ENCODE results near the gene EXOC7. TPM values are rescaled to one million over a fixed set of nuclear protein-coding genes. Genes with fewer than 3 reads are reported as not detected.
A peak's percentile ranks its signal among the peaks of the same experiment; 100 is the strongest.

EXOC7 gene
- total and polyA plus RNA-seq, 2 of the 8 experiments (the other 6 are each of a cell fraction or from before 2014, with no cell fraction given): 77.1 to 92.6 TPM

DNA sequence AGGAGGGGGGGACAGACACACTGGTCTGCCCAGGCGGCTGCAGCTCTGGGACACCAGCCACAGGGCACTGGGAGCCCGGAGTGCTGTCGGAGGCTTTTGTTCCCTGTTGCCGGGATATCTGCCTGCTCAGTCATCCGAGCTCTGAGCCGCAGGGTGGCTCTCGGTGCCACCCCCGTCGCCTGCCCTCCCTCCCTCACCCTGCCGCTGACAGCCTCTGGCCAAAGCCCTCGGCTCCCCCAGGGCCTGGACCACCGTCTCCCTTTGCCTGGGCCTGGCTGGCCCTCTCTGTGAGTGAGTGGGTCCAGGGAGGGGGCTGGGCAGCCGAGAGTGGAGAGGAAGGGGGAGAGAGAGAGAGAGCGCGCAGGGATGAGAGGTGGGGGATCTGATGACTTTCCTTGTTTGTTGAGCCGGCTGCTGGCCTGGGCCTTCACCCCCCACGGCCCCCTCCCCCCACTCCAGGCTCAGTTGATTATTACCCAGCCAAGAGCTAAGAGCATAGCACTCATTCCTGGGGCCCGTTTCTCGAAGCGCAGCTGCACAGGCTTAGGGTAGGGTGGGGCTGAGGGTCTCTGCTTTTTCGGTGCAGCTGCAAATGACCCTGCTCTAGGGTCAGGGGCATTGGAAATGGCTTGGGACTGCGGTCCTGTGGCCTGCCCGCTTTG, 34.8 kb upstream of the EXOC7 start:
- peak overlapping the region; percentile 70; the same call in 1 of the 2 replicates for H2AK5ac ChIP-seq (ENCODE audit: low read depth, low read length)
- no peak overlapping the region; the same call in 1 of the 2 replicates for H2BK20ac ChIP-seq (ENCODE audit: low read length)
- no peak overlapping the region for H3K56ac ChIP-seq (replicated peaks; ENCODE audit: insufficient read length, low read depth, low read length)
- peaks cover 31 to 74% (median 67%) of the 10 kb centered on the region in 4 experiments for H3K27me3 ChIP-seq (replicated peaks in 1 of 4; ENCODE audit: control insufficient read depth in 3 of 4, extremely low read depth in 1 of 4, insufficient read depth in 3 of 4, low read length in 3 of 4)
- H3K14ac ChIP-seq (ENCODE audit: insufficient read length): no peak overlapping the region
- H3K79me2 ChIP-seq (ENCODE audit: control insufficient read depth in 1 of 2, insufficient read depth in 2 of 2, low read length in 2 of 2): no peaks in the 10 kb centered on the region
- peak overlapping the region; percentile 34 for H2BK120ac ChIP-seq (replicated peaks; ENCODE audit: low read depth, low read length)
- H3K9me3 ChIP-seq (ENCODE audit: insufficient read depth in 2 of 2, low read depth in 1 of 2, low read length in 1 of 2): no peaks in the 10 kb centered on the region
- DNase-seq (ENCODE audit: low read depth in 1 of 2, low spot score in 2 of 2): peak in 1 of 2 experiments; percentile 72
- no peaks in the 10 kb centered on the region for H3K79me1 ChIP-seq (ENCODE audit: low read depth, low read length)
- H3K4ac ChIP-seq (replicated peaks; ENCODE audit: insufficient read length, low read depth, low read length): peak overlapping the region; percentile 91
- peaks cover 21% of the 10 kb centered on the region for H3K23me2 ChIP-seq (ENCODE audit: low read depth, low read length)
- H3K9ac ChIP-seq (replicated peaks in 1 of 4; ENCODE audit: extremely low read depth in 1 of 4, low read depth in 3 of 4, low read length in 3 of 4): no peak overlapping the region; a peak in 1 of 7 replicates
- peak overlapping the region; percentile 99 for H2BK15ac ChIP-seq (ENCODE audit: low read length)
- H3K27ac ChIP-seq (ENCODE audit: low read depth, low read length): no peak overlapping the region
- peaks cover 12 to 77% (median 62%) of the 10 kb centered on the region in 4 experiments for H3K4me1 ChIP-seq (replicated peaks in 1 of 4; ENCODE audit: control insufficient read depth in 3 of 4, insufficient read depth in 4 of 4, low read length in 3 of 4)
- no peaks in the 10 kb centered on the region for H3K36me3 ChIP-seq (ENCODE audit: control insufficient read depth in 2 of 4, insufficient read depth in 4 of 4, low read length in 3 of 4)
- no peak overlapping the region; the same call in 1 of the 2 replicates for H4K8ac ChIP-seq (ENCODE audit: extremely low read depth, insufficient read depth, low read length)
- H3K4me3 ChIP-seq (ENCODE audit: extremely low read depth in 1 of 4, insufficient read depth in 2 of 4, low read depth in 3 of 4, low read length in 4 of 4): peak overlapping the region; percentile 10 to 71 (median 20); a peak in 7 of 8 replicates
- no peak overlapping the region for H3K23ac ChIP-seq (ENCODE audit: insufficient read length)
- WGBS, 2 experiments (ENCODE audit: extremely low coverage in 1 of 2, insufficient coverage in 1 of 2, insufficient read length in 1 of 2, insufficient replicate concordance in 2 of 2, low coverage in 1 of 2, low lambda C conversion rate in 2 of 2, missing lambda C conversion rate in 1 of 2): 6% methylated on average over 19 of the region's 23 CpGs; no CpG with 5 or more reads in 1 of the 2 experiments
- CTCF ChIA-PET (ENCODE audit: partially characterized antibody): interaction anchor here (0.8 to 41.5 kb wide), 8 partner anchors 14 to 145 kb away, joined by 3 to 778 read pairs (median 3); partner anchors contain the start of gene FOXJ1
- no peak for FAIRE-seq
- H4K20me1 ChIP-seq (replicated peaks in 1 of 2; ENCODE audit: control insufficient read depth in 1 of 2, insufficient read depth in 2 of 2, low read length in 2 of 2): no peaks in the 10 kb centered on the region
- H2BK5ac ChIP-seq (ENCODE audit: low read depth, low read length): no peak overlapping the region; the same call in 1 of the 2 replicates
- TF ChIP-seq, protein P1, sequence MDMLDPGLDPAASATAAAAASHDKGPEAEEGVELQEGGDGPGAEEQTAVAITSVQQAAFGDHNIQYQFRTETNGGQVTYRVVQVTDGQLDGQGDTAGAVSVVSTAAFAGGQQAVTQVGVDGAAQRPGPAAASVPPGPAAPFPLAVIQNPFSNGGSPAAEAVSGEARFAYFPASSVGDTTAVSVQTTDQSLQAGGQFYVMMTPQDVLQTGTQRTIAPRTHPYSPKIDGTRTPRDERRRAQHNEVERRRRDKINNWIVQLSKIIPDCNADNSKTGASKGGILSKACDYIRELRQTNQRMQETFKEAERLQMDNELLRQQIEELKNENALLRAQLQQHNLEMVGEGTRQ (IDR thresholded peaks at IDR 0.05; ENCODE audit: low read length): no peak
- peak; percentile 41 for TF ChIP-seq EZH2 (IDR thresholded peaks at IDR 0.05; ENCODE audit: low read depth, low read length, severe bottlenecking)
- TF ChIP-seq RBBP5 (IDR thresholded peaks at IDR 0.05; ENCODE audit: borderline replicate concordance, low read depth, low read length): peak; percentile 4; the same call in 1 of the 2 replicates
- TF ChIP-seq TAF1 (IDR thresholded peaks at IDR 0.05; ENCODE audit: low read depth, low read length): no peak
- POLR2A ChIA-PET (ENCODE audit: partially characterized antibody): interaction anchor here (0.7 to 9.3 kb wide), 4 partner anchors 12 to 1399 kb away, joined by 3 to 70 read pairs (median 4); no protein-coding TSS in a partner anchor
- peak overlapping the region; percentile 65 for H3K18ac ChIP-seq (ENCODE audit: extremely low read depth, low read length)
- peak overlapping the region; percentile 77 for H4K91ac ChIP-seq (replicated peaks; ENCODE audit: insufficient read length, low read length)
- peak overlapping the region; percentile 92 to 97 for H3K4me2 ChIP-seq (ENCODE audit: insufficient read depth in 1 of 2, low read depth in 2 of 2, low read length in 2 of 2)
- peak overlapping the region; percentile 85; the same call in 1 of the 2 replicates for H2BK12ac ChIP-seq (ENCODE audit: low read depth, low read length)
- no peak overlapping the region for H2AFZ ChIP-seq (ENCODE audit: low read length)
- no peak overlapping the region for H4K5ac ChIP-seq (ENCODE audit: insufficient read length, low read depth, low read length)

All from H1 (cell line).